Limb (tissue), 2 donors: Measurements from ENCODE around the gene SLC16A5.
A peak's percentile ranks its signal among the peaks of the same experiment; 100 is the strongest.
"Not testable (repeated sequence)": the region's sequence is repeated elsewhere in the genome, so short reads cannot be mapped to it uniquely, and the experiment has no call there.

Experiments used
- DNase-seq, 2 donors: peaks; one replicate each; pipeline ENCODE4 v3.0.0-alpha.2; 2016; ENCODE audit errors: extremely low spot score in 2 of 2

Gene SLC16A5

GRCh38 chr17:75087558-75088453, at the start of gene SLC16A5:
Gene SLC16A5 (plus strand): TSS chr17:75087954. CDS start chr17:75093637, 5,683 bp downstream.
- peak; percentile 62 to 84 for DNase-seq

GRCh38 chr17:75039238-75039637, 48.5 kb upstream of the SLC16A5 start:
- no peak for DNase-seq

- no peak for DNase-seq
Observed at GRCh38 chr17:75041656-75042280, 46.0 kb upstream of the SLC16A5 start.

- DNase-seq = not testable (repeated sequence)
Observed at GRCh38 chr17:75043789-75044188, 44.0 kb upstream of the SLC16A5 start.

- DNase-seq = no peak
Observed at GRCh38 chr17:75044716-75045115, 43.0 kb upstream of the SLC16A5 start.

GRCh38 chr17:75045946-75046406, 41.8 kb upstream of the SLC16A5 start:
- not testable (repeated sequence) for DNase-seq

- peak; percentile 94 to 98 for DNase-seq
Observed at GRCh38 chr17:75046407-75047289, 41.1 kb upstream of the SLC16A5 start, which contains the start of the genes ATP5PD and KCTD2. Gene ATP5PD (minus strand): TSS chr17:75046969. CDS start chr17:75042650, 4,319 bp downstream. Gene KCTD2 (plus strand): TSS chr17:75047225. CDS start chr17:75047251, 26 bp downstream.

GRCh38 chr17:75047398-75048098, 40.2 kb upstream of the SLC16A5 start:
- DNase-seq = peak in 1 of 2 donors; percentile 73

- peak in 1 of 2 donors; percentile 38 for DNase-seq
Observed at GRCh38 chr17:75048249-75048878, 39.4 kb upstream of the SLC16A5 start.

- DNase-seq = no peak
Observed at GRCh38 chr17:75049057-75049456, 38.7 kb upstream of the SLC16A5 start.

GRCh38 chr17:75049706-75050105, 38.0 kb upstream of the SLC16A5 start:
- no peak for DNase-seq

GRCh38 chr17:75051941-75052340, 35.8 kb upstream of the SLC16A5 start:
- no peak for DNase-seq

GRCh38 chr17:75059369-75060345, 28.1 kb upstream of the SLC16A5 start:
- DNase-seq = peak in 1 of 2 donors; percentile 77

- no peak for DNase-seq
Observed at GRCh38 chr17:75060434-75061054, 27.2 kb upstream of the SLC16A5 start.

GRCh38 chr17:75061055-75061438, 26.7 kb upstream of the SLC16A5 start:
- DNase-seq = no peak

GRCh38 chr17:75061618-75062017, 26.1 kb upstream of the SLC16A5 start:
- no peak for DNase-seq

- DNase-seq = no peak
Observed at GRCh38 chr17:75063201-75063600, 24.6 kb upstream of the SLC16A5 start.

GRCh38 chr17:75063626-75064025, 24.1 kb upstream of the SLC16A5 start:
- no peak for DNase-seq

- DNase-seq = no peak
Observed at GRCh38 chr17:75064040-75064439, 23.7 kb upstream of the SLC16A5 start.
